Left lung (tissue), 14 donors: Measurements from ENCODE around the gene TTC9C. TPM values are rescaled to one million over a fixed set of nuclear protein-coding genes. Genes with fewer than 3 reads are reported as not detected.

ENCODE experiments used
- ATAC-seq: fragments of 200-7000 bp; cut with Tn5 transposase; one replicate; pipeline ENCODE4 v1.9.1; 2020; ENCODE audit warnings: moderate library complexity
- DNase-seq, 4 donors: peaks; one replicate each; pipeline ENCODE4 v3.0.0-alpha.2; 2013 to 2020
- H3K27ac ChIP-seq, 2 donors: fragments of 200-600 bp; sonication (generic) in 1 of 2; one replicate each; pipeline versions ENCODE4 v1.5.0 to v1.8.0; 2020 to 2021
- H3K27me3 ChIP-seq, 2 donors: fragments of 200-600 bp; sonication (generic) in 1 of 2; one replicate each; pipeline versions ENCODE4 v1.5.0 to v1.8.0; 2020 to 2021
- H3K36me3 ChIP-seq, 2 donors: fragments of 200-600 bp; sonication (generic) in 1 of 2; one replicate each; pipeline versions ENCODE4 v1.5.0 to v1.8.0; 2020 to 2021
- H3K4me1 ChIP-seq, 2 donors: fragments of 200-600 bp; one replicate each; pipeline ENCODE4 v1.8.0; 2021
- H3K4me3 ChIP-seq, 2 donors: fragments of 200-600 bp; sonication (generic) in 1 of 2; one replicate each; pipeline versions ENCODE4 v1.5.0 to v1.8.0; 2020 to 2021; ENCODE audit warnings: mild to moderate bottlenecking in 1 of 2
- H3K9me3 ChIP-seq, 2 donors: fragments of 200-600 bp; sonication (generic) in 1 of 2; one replicate each; pipeline versions ENCODE4 v1.5.0 to v1.8.0; 2020 to 2021
- intact Hi-C, 2 donors: fragments of 100-400 bp; cut with DNase I; formaldehyde crosslinking; loops; one replicate each; pipeline versions ENCODE4 v1.11.2 to v1.14.2; 2022
- long read RNA-seq, 12 donors: library from polyadenylated mRNA in 2 of 12; unstranded in 2 of 12; transcript quantifications; one replicate each; pipeline ENCODE4 v2.0.0 and lab custom pipeline, GENCODE V29; 2019 to 2026
- polyA plus RNA-seq, 6 donors: library from polyadenylated mRNA; unstranded; fragments of 120-200 nt; gene quantifications; one replicate each; pipeline ENCODE4 v1.2.1, GENCODE V29; 2013; ENCODE audit not compliant: insufficient read length in 6 of 6
- total RNA-seq, 2 donors: library from RNA; stranded (reverse); fragmentation: NEBNext Ultra II Directional; extraction: Animal tissue kit (Norgen Biotek cat#: 25700); gene quantifications; one replicate each; pipeline ENCODE4 v1.2.1, GENCODE V29; 2021
- TF ChIP-seq, protein P1 (sequence below), 2 donors: fragments of 200-600 bp; sonication (generic) in 1 of 2; IDR thresholded peaks; one replicate each; pipeline versions ENCODE4 v1.5.0 to v1.8.0; 2021; ENCODE audit warnings: antibody characterized with exemption in 2 of 2
- donor health status: DM: no; HTN: yes; CAD: no.
- donor health status: DM: no; HTN: no; CAD: no.

The TTC9C gene, protein sequence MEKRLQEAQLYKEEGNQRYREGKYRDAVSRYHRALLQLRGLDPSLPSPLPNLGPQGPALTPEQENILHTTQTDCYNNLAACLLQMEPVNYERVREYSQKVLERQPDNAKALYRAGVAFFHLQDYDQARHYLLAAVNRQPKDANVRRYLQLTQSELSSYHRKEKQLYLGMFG
- total RNA-seq (10 to 100 TPM; 32.2 to 33.0 TPM), polyA plus RNA-seq (10 to 100 TPM; 36.9 to 43.4 (median 39.8) TPM)
- long read RNA-seq, donor 1, transcript TTC9C-202 (3 exons, 1,080 nt), result minor isoform, 16 of 44 reads
- long read RNA-seq, donor 1, transcript TTC9C-206 (1 exons, 346 nt), result major isoform, 23 of 44 reads
- long read RNA-seq, donor 1, transcript TTC9C-205 (4 exons, 858 nt), result minor isoform, 5 of 44 reads
- long read RNA-seq, donor 1, partial matches to known transcripts, result 0 of 44 reads
- long read RNA-seq, donor 1, other reads (novel, unspliced or antisense), result 0 of 44 reads
- long read RNA-seq, donor 2, transcript TTC9C-206 (1 exons, 346 nt), result major isoform, 29 of 36 reads
- long read RNA-seq, donor 2, transcript TTC9C-202 (3 exons, 1,080 nt), result minor isoform, 7 of 36 reads
- long read RNA-seq, donor 2, partial matches to known transcripts, result 0 of 36 reads
- long read RNA-seq, donor 2, other reads (novel, unspliced or antisense), result 0 of 36 reads
- long read RNA-seq, donor 3, transcript TTC9C-202 (3 exons, 1,080 nt), result major isoform, 8 of 13 reads
- long read RNA-seq, donor 3, partial matches to known transcripts, result 0 of 13 reads
- long read RNA-seq, donor 3, other reads (novel, unspliced or antisense), result 0 of 13 reads
- long read RNA-seq, donor 4, transcript TTC9C-202 (3 exons, 1,080 nt), result major isoform, 18 of 22 reads
- long read RNA-seq, donor 4, partial matches to known transcripts, result 1 of 22 reads
- long read RNA-seq, donor 4, other reads (novel, unspliced or antisense), result 2 of 22 reads
- long read RNA-seq, donor 5, transcript TTC9C-202 (3 exons, 1,080 nt), result minor isoform, 11 of 27 reads
- long read RNA-seq, donor 5, transcript TTC9C-206 (1 exons, 346 nt), result major isoform, 14 of 27 reads
- long read RNA-seq, donor 5, partial matches to known transcripts, result 0 of 27 reads
- long read RNA-seq, donor 5, other reads (novel, unspliced or antisense), result 0 of 27 reads
- long read RNA-seq, donor 6, transcript TTC9C-206 (1 exons, 346 nt), result major isoform, 12 of 16 reads
- long read RNA-seq, donor 6, partial matches to known transcripts, result 0 of 16 reads
- long read RNA-seq, donor 6, other reads (novel, unspliced or antisense), result 0 of 16 reads
- long read RNA-seq, donor 7, partial matches to known transcripts, result 0 of 3 reads
- long read RNA-seq, donor 7, other reads (novel, unspliced or antisense), result 0 of 3 reads
- long read RNA-seq, donor 8, transcript TTC9C-202 (3 exons, 1,080 nt), result major isoform, 5 of 10 reads
- long read RNA-seq, donor 8, partial matches to known transcripts, result 0 of 10 reads
- long read RNA-seq, donor 8, other reads (novel, unspliced or antisense), result 0 of 10 reads
- long read RNA-seq, donor 9, result 0 reads
- long read RNA-seq, donor 10, transcript TTC9C-202 (3 exons, 1,080 nt), result major isoform, 18 of 26 reads
- long read RNA-seq, donor 10, partial matches to known transcripts, result 1 of 26 reads
- long read RNA-seq, donor 10, other reads (novel, unspliced or antisense), result 4 of 26 reads
- long read RNA-seq, donor 11, transcript TTC9C-202 (3 exons, 1,080 nt), result major isoform, 14 of 26 reads
- long read RNA-seq, donor 11, transcript TTC9C-206 (1 exons, 346 nt), result minor isoform, 10 of 26 reads
- long read RNA-seq, donor 11, partial matches to known transcripts, result 0 of 26 reads
- long read RNA-seq, donor 11, other reads (novel, unspliced or antisense), result 0 of 26 reads
- long read RNA-seq, donor 12, transcript TTC9C-202 (3 exons, 1,080 nt), result major isoform, 11 of 17 reads
- long read RNA-seq, donor 12, partial matches to known transcripts, result 0 of 17 reads
- long read RNA-seq, donor 12, other reads (novel, unspliced or antisense), result 0 of 17 reads

DNA sequence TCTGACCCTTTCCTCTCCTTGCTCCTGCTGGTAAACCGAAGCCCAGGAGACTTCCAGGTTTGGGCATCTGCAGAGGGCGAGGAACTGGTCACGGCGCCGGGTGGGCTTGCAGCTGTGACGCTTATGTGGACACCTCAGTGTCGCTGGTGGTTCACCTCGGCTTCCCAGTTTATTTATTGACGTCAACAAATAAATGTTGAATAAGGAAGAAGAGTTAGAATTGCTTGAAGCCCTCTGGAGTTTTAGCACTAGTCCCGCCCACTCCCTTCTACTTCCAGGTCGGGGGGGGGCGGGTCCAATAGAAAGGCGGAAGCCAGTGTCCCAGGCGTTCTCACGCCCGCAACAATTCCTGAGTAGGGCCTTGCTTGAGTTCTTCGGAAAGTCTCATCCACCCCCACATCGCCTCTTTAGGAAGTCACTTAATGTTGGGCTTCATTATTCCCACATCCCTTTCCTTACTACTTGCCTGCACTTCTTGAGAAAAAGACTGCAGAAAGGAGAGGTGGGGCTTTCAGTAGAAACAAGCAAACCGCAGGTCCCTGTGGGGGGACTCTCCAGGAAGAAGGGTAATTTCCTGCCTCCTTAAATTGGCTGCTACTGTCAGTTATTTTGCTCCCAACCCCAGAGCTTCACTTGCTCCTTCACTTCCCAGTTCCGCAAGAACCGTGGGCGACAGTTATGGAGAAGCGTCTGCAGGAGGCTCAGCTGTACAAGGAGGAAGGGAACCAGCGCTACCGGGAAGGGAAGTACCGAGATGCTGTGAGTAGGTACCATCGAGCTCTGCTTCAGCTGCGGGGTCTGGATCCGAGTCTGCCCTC lies at the start of gene TTC9C:
TTC9C (plus strand) TSS at position 316 of the 818 bp plus-strand sequence; CDS start at position 679, 363 bp downstream.
- peak within 1 kb of the TSS; percentile 94 to 98 for H3K27ac ChIP-seq
- TF ChIP-seq, protein P1, sequence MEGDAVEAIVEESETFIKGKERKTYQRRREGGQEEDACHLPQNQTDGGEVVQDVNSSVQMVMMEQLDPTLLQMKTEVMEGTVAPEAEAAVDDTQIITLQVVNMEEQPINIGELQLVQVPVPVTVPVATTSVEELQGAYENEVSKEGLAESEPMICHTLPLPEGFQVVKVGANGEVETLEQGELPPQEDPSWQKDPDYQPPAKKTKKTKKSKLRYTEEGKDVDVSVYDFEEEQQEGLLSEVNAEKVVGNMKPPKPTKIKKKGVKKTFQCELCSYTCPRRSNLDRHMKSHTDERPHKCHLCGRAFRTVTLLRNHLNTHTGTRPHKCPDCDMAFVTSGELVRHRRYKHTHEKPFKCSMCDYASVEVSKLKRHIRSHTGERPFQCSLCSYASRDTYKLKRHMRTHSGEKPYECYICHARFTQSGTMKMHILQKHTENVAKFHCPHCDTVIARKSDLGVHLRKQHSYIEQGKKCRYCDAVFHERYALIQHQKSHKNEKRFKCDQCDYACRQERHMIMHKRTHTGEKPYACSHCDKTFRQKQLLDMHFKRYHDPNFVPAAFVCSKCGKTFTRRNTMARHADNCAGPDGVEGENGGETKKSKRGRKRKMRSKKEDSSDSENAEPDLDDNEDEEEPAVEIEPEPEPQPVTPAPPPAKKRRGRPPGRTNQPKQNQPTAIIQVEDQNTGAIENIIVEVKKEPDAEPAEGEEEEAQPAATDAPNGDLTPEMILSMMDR (IDR thresholded peaks at IDR 0.05), result no peak
- peak within 1 kb of the TSS; percentile 95 to 96 for H3K4me3 ChIP-seq
- DNase-seq, result peak; percentile 83 to 91 (median 88)
- H3K36me3 ChIP-seq, result peaks cover 0 to 26% of the 10 kb centered on the region in 2 donors
- ATAC-seq, result peak; percentile 80
- no peaks in the 10 kb centered on the region for H3K9me3 ChIP-seq
- intact Hi-C loops, result no loop called here
- no peaks in the 10 kb centered on the region for H3K27me3 ChIP-seq
- H3K4me1 ChIP-seq, result peaks cover 28 to 61% of the 10 kb centered on the region in 2 donors

DNA sequence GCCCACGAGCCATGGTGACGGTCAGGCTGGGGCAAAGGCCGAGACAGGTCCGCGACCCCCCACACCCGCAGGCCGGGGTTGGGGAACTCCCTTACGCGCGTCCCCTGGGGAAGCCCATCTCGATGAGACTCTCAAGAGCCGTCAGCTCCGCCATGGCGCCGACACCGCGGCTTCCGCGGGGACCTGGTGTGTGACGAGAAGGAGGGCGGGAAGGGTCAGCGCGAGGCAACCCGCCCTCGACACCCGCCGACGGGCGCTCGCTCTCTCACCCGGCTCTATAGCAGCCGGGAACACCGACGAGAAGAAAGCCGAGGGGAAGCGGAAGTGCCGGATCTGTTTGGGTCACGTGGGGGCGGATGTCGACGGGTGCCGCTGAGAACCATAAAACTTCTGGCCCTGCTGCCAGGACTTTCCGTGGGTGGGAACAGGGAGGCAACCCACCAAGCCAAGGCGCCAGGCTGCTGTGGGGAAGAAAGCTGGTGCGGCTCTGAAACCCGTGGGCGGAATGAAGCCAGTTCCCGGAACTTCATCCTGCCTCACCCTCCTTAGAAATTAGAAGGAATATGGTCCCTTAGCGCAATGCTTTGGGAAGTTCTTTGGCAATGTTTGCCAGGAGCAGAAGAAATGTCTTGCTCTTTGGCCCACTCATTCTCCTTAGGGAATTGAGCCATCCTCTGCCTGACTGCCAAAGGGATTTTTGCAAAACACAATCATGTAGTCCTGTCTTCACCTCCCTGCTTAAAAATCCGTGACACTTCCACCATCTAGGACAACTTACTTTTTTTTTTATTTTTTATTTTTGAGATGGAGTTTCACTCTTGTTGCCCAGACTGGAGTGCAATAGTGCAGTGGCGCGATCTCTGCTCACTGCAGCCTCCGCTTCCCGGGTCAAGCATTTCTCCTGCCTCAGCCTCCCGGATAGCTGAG lies 49.3 kb upstream of the TTC9C start, which contains the start of gene UBXN1:
UBXN1 (minus strand) TSS at position 304 of the 927 bp plus-strand sequence; CDS start at position 154, 150 bp downstream.
- Histone ChIP-seq H3K27me3 (no peaks in the 10 kb centered on the region), H3K4me3 (peak within 1 kb of the TSS; percentile 92 to 94), H3K4me1 (peaks cover 15 to 36% of the 10 kb centered on the region in 2 donors), H3K27ac (peak within 1 kb of the TSS; percentile 79 to 94), H3K9me3 (no peaks in the 10 kb centered on the region), H3K36me3 (peaks cover 0 to 39% of the 10 kb centered on the region in 2 donors)
- TF ChIP-seq, protein P1 (IDR thresholded peaks at IDR 0.05), result no peak
- DNase-seq (peak; percentile 89 to 95 (median 92)), ATAC-seq (peak; percentile 92)
- intact Hi-C loops, result no loop called here

DNA sequence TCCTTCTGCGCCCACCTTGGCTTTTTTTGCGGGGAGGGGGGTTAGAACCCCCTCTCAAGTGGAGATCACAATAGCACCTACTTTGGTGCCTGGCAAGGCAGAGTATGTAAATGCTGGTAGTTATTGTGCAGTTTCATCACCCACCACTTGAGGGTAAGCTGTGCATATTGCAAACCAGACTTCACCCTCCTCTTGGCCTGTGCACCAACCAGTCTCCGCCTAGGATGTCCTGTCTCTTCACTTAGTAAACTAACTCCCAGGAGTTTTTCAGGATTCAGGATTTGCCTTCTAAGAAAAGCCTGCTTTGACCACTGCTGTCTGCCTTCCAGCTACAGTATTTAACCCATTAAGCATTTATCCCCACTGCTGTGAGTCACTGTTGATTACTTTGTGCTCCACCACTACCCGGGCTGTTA lies 47.5 kb upstream of the TTC9C start:
- peak in 1 of 4 donors; percentile 41 for DNase-seq
- Histone ChIP-seq H3K27ac (peak overlapping the region in 1 of 2 donors; percentile 7), H3K4me3 (no peak overlapping the region), H3K4me1 (peaks cover 15 to 36% of the 10 kb centered on the region in 2 donors), H3K27me3 (no peaks in the 10 kb centered on the region), H3K9me3 (no peaks in the 10 kb centered on the region), H3K36me3 (peaks cover 0 to 21% of the 10 kb centered on the region in 2 donors)
- intact Hi-C loops, result no loop called here
- peak; percentile 80 for ATAC-seq
- TF ChIP-seq, protein P1 (IDR thresholded peaks at IDR 0.05), result peak; percentile 32 to 36
